ENCODE measurements around the gene NIFK.

DNA sequence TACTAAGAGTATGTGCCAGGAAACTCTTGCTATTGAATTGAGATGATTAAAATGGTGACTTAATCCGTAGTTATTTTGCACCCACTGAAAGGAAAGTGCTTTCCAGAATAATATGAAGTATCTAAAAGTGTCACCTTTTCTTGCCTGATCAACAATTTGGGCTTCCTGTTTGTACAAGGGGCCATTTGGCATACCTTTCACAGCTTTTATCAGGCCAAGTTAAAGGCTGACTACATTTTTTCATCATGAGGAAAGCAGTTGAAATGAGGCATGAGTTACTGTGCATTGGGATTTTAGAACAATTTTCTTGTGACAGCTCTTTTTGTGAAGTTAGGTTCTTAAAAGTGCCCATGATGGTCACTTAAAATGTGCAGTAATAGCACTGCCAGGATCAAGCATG lies 29.9 kb upstream of the NIFK start:
- TF ChIP-seq EZH2 (IDR thresholded peaks at IDR 0.05; ENCODE audit: borderline replicate concordance, insufficient read depth, low read depth, low read length, poor library complexity, severe bottlenecking), result no peak
- TF ChIP-seq, protein P1, sequence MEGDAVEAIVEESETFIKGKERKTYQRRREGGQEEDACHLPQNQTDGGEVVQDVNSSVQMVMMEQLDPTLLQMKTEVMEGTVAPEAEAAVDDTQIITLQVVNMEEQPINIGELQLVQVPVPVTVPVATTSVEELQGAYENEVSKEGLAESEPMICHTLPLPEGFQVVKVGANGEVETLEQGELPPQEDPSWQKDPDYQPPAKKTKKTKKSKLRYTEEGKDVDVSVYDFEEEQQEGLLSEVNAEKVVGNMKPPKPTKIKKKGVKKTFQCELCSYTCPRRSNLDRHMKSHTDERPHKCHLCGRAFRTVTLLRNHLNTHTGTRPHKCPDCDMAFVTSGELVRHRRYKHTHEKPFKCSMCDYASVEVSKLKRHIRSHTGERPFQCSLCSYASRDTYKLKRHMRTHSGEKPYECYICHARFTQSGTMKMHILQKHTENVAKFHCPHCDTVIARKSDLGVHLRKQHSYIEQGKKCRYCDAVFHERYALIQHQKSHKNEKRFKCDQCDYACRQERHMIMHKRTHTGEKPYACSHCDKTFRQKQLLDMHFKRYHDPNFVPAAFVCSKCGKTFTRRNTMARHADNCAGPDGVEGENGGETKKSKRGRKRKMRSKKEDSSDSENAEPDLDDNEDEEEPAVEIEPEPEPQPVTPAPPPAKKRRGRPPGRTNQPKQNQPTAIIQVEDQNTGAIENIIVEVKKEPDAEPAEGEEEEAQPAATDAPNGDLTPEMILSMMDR (IDR thresholded peaks at IDR 0.05), result no peak
